GM19328 (cell line): ENCODE data around the gene AKT2.

ENCODE experiments used
- ATAC-seq: cut with Tn5 transposase; IDR thresholded peaks from one replicate; pipeline ENCODE4 v1.9.1; 2021; ENCODE audit warnings: mild to moderate bottlenecking, moderate library complexity; ENCODE audit not compliant: unreplicated experiment

AKT2 gene

GRCh38 chr19:40274585-40275544 is 10.3 kb downstream of the AKT2 start:
- ATAC-seq: no peak

GRCh38 chr19:40273469-40274360 is 11.4 kb downstream of the AKT2 start:
- ATAC-seq: no peak

GRCh38 chr19:40272261-40272660 is 12.9 kb downstream of the AKT2 start:
- ATAC-seq: no peak

- ATAC-seq: no peak
Measured at GRCh38 chr19:40271706-40272105, 13.4 kb downstream of the AKT2 start.

GRCh38 chr19:40270362-40271089 is 14.6 kb downstream of the AKT2 start:
- ATAC-seq: no peak

- no peak for ATAC-seq
Measured at GRCh38 chr19:40269216-40269940, 15.8 kb downstream of the AKT2 start.

GRCh38 chr19:40267601-40267997 is 17.5 kb downstream of the AKT2 start:
- no peak for ATAC-seq

GRCh38 chr19:40266912-40267600 is 18.1 kb downstream of the AKT2 start:
- no peak for ATAC-seq

- no peak for ATAC-seq
Measured at GRCh38 chr19:40266119-40266518, 19.0 kb downstream of the AKT2 start.

GRCh38 chr19:40265763-40266099 is 19.4 kb downstream of the AKT2 start:
- ATAC-seq: no peak

GRCh38 chr19:40265055-40265762 is 19.9 kb downstream of the AKT2 start:
- no peak for ATAC-seq

- ATAC-seq: no peak
Measured at GRCh38 chr19:40264314-40265054, 20.7 kb downstream of the AKT2 start.

GRCh38 chr19:40263440-40264313 is 21.5 kb downstream of the AKT2 start:
- ATAC-seq: no peak

- no peak for ATAC-seq
Measured at GRCh38 chr19:40262422-40262821, 22.7 kb downstream of the AKT2 start.

GRCh38 chr19:40261631-40262030 is 23.5 kb downstream of the AKT2 start:
- ATAC-seq: no peak

GRCh38 chr19:40257096-40257517 is 28.0 kb downstream of the AKT2 start:
- no peak for ATAC-seq

- no peak for ATAC-seq
Measured at GRCh38 chr19:40256512-40256911, 28.6 kb downstream of the AKT2 start.
